Activated naive CD8-positive, alpha-beta T cell treated with anti-CD3 and anti-CD28 coated beads, Interleukin-2, amount 50 U/mL, for 24 hours (primary cell): ENCODE data around the gene HES1.
"Not testable (repeated sequence)": the region's sequence is repeated elsewhere in the genome, so short reads cannot be mapped to it uniquely, and the experiment has no call there.

Source experiments
- ATAC-seq: fragments of 150-1000 bp; cut with Tn5 transposase; one replicate; pipeline ENCODE4 v1.10.0; 2021
- DNase-seq: peaks from one replicate; pipeline ENCODE4 v3.0.0; 2021
- H3K27ac Mint-ChIP-seq: one replicate; pipeline ENCODE4 v1.8.0; 2021; ENCODE audit warnings: mild to moderate bottlenecking, mixed read lengths
- H3K27me3 Mint-ChIP-seq: one replicate; pipeline ENCODE4 v1.8.0; 2021; ENCODE audit warnings: mixed read lengths
- H3K36me3 Mint-ChIP-seq: one replicate; pipeline ENCODE4 v1.8.0; 2021; ENCODE audit warnings: low read depth, mixed read lengths
- H3K4me1 Mint-ChIP-seq: one replicate; pipeline ENCODE4 v1.8.0; 2021; ENCODE audit warnings: mixed read lengths
- H3K4me3 Mint-ChIP-seq: one replicate; pipeline ENCODE4 v1.8.0; 2021; ENCODE audit warnings: mild to moderate bottlenecking, moderate library complexity, mixed read lengths
- H3K9me3 Mint-ChIP-seq: one replicate; pipeline ENCODE4 v1.8.0; 2021; ENCODE audit warnings: mixed read lengths

HES1 gene

GRCh38 chr3:194112120-194113106 is 23.5 kb upstream of the HES1 start:
- ATAC-seq (no peak), DNase-seq (no peak)
- no peaks in the 10 kb centered on the region for H3K36me3 Mint-ChIP-seq
- no peak overlapping the region for H3K27ac Mint-ChIP-seq
- no peaks in the 10 kb centered on the region for H3K9me3 Mint-ChIP-seq
- H3K4me1 Mint-ChIP-seq: peaks cover 11% of the 10 kb centered on the region
- peaks cover 13% of the 10 kb centered on the region for H3K27me3 Mint-ChIP-seq
- no peak overlapping the region for H3K4me3 Mint-ChIP-seq

DNA sequence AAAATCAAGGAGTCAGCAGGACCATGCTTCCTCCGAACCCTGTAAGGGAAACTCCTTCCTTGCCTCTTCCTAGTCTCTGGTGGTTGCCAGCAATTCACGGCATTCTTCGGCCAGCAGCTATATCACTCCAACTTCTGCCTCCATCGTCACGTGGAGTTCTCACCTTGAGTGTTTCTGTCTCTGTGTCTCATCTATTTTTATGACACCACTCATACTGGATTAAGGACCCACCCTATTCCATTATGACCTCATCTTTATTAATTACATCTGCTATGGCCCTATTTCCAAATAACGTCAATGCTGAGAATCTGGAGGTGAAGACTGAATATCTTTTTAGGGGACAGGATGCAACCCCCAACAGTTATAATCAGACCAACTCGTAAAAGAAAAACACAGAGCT is 21.8 kb upstream of the HES1 start:
- H3K36me3 Mint-ChIP-seq: no peaks in the 10 kb centered on the region
- DNase-seq (no peak), ATAC-seq (no peak)
- H3K9me3 Mint-ChIP-seq: no peaks in the 10 kb centered on the region
- peaks cover 9% of the 10 kb centered on the region for H3K27me3 Mint-ChIP-seq
- no peak overlapping the region for H3K4me3 Mint-ChIP-seq
- peaks cover 5% of the 10 kb centered on the region for H3K4me1 Mint-ChIP-seq
- no peak overlapping the region for H3K27ac Mint-ChIP-seq

DNA sequence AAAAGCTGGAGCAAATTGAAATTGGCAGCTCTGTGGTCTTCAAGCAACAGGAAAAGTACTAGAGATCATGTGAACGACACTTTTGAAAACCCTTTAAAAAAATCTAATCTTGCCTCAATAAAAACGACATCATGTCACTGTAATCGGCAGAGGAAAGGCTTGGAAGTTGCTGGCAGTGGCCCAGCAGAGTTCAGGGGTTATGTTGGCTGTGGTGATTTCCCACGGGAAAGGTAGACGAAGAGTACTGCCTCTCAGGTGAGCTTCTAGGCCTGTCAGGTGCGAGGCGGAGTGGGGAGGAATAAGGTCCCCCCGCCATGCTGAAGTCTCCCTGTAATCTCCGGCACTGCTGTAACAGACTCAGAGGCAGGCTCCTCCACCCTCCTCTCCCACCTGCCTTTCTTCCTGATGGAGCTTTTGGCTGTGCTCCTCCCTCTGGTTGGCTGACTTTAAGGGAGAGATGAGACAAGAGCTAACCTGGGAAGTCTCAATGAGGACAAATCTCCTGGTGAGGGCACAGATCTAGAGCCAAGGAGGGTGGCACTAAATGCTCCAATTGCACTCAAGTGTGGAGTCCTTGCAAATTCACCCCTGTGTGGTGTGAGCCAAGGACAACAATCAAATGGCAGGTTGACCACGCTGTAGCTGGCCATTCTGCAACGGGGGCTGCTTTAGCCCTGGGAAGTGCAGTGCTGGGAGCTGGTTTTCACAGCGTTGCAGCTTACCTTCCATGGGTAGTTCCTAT is 18.7 kb upstream of the HES1 start:
- DNase-seq (no peak), ATAC-seq (no peak)
- Mint-ChIP-seq H3K4me1 (peaks cover 4% of the 10 kb centered on the region), H3K36me3 (no peaks in the 10 kb centered on the region), H3K27ac (no peak overlapping the region), H3K27me3 (peaks cover 19% of the 10 kb centered on the region), H3K4me3 (no peak overlapping the region), H3K9me3 (no peaks in the 10 kb centered on the region)

GRCh38 chr3:194118920-194119319 is 17.0 kb upstream of the HES1 start:
- DNase-seq (no peak), ATAC-seq (no peak)
- H3K27ac Mint-ChIP-seq: no peak overlapping the region
- no peaks in the 10 kb centered on the region for H3K36me3 Mint-ChIP-seq
- no peak overlapping the region for H3K4me3 Mint-ChIP-seq
- H3K27me3 Mint-ChIP-seq: peaks cover 22% of the 10 kb centered on the region
- H3K4me1 Mint-ChIP-seq: peaks cover 4% of the 10 kb centered on the region
- H3K9me3 Mint-ChIP-seq: no peaks in the 10 kb centered on the region

DNA sequence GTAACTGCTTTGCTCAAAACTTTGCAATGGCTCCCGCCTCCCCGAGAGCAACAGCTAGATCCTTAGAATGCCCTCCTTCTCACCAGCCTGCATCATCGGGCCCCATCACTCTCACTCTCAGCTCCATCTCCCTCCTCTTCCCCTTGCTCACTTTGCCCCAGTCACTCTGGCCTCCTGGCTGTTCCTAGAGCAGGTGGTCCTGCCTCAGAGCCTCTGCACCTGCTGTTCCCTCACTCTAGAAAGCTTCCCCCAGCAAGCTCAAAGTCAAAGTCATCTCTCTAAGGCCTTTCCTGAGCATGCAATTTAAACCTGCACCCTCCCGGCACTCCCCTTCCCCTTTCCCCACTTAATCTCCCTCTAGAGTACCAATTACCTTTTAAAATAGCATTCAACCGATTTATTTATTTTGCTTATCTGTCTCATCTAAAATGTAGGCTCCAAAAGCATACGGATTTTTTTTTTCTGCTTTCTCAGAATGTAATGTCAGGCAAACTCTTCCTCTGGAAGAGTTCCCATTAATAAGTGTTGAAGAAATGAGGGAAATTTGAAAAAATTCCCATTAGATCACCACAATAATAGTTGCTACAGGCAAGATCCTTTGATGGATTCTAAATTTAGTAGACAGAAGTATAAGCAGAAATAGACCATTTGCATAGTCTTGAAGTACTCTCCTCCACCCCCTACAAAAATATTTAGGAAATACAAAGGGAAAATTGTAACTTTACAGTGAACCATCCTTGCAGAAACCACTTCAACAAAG is 15.9 kb upstream of the HES1 start:
- H3K9me3 Mint-ChIP-seq: no peaks in the 10 kb centered on the region
- H3K27ac Mint-ChIP-seq: no peak overlapping the region
- H3K4me3 Mint-ChIP-seq: no peak overlapping the region

GRCh38 chr3:194120789-194121770 is 14.9 kb upstream of the HES1 start:
- no peak for DNase-seq
- ATAC-seq: no peak
- no peak overlapping the region for H3K27ac Mint-ChIP-seq
- H3K4me3 Mint-ChIP-seq: no peak overlapping the region
- no peaks in the 10 kb centered on the region for H3K36me3 Mint-ChIP-seq
- peaks cover 4% of the 10 kb centered on the region for H3K4me1 Mint-ChIP-seq
- peaks cover 22% of the 10 kb centered on the region for H3K27me3 Mint-ChIP-seq
- no peaks in the 10 kb centered on the region for H3K9me3 Mint-ChIP-seq

More for the DNA sequence above, 15.9 kb upstream of the HES1 start:
- Mint-ChIP-seq H3K36me3 (no peaks in the 10 kb centered on the region), H3K27me3 (peaks cover 22% of the 10 kb centered on the region), H3K4me1 (peaks cover 4% of the 10 kb centered on the region)
- no peak for DNase-seq
- ATAC-seq: no peak

DNA sequence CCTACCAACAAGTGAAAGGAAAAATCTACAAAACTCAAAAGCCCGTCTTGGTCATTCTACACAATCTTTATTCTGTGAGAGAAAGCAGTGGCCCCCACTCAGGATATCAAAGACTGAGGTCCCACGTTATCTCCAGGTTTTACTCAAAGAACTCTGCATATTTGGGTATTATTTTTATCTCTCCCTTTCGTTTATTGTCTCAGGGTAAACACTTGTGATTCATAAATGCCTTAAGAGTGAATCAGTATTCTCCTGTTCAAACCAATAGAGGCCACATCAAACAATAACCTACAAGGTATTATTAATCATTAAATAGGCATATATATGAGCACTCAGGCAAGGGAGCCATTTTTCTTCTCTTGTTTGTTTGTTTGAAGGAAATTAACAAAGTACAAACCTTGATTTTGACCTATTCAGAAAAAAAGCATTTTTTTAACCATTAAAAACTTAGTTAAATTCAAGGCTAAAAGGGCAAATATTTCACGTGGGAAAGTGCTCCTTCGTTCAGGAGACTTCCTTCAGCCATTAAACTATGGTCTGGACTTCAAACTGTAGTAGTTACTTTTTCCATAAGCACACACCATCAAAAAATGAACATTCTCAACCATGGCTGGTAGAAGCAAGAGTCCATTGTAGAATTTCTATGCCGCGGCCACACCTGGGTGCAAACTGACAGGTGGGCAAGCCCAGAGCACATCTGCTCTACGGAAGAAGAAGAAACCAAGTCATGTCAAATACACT is 13.9 kb upstream of the HES1 start:
- no peak for ATAC-seq
- Mint-ChIP-seq H3K4me3 (no peak overlapping the region), H3K27ac (no peak overlapping the region), H3K9me3 (no peaks in the 10 kb centered on the region), H3K36me3 (no peaks in the 10 kb centered on the region), H3K4me1 (peaks cover 4% of the 10 kb centered on the region), H3K27me3 (peaks cover 29% of the 10 kb centered on the region)
- DNase-seq: no peak

DNA sequence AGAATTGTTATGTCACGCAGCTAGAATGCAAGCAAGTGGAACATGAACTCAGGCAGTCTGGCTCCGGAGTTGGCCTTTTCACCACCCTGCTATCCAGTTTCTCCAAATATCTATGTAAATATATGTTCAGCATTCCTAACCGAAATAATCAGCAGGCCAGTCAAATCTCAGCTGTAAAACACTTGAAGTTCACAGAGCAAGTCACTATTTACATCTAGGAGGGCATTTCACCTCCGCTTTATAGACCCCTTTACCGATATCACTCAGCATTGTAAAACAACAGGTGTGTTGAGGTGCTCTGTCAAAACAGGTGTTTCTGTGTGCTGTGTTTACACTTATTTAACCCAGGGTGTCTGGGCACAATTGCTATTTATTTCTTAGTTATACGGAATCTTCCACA is 12.2 kb upstream of the HES1 start:
- Mint-ChIP-seq H3K36me3 (no peaks in the 10 kb centered on the region), H3K27ac (no peak overlapping the region), H3K27me3 (peaks cover 38% of the 10 kb centered on the region), H3K9me3 (no peaks in the 10 kb centered on the region), H3K4me1 (peaks cover 4% of the 10 kb centered on the region), H3K4me3 (no peak overlapping the region)
- no peak for DNase-seq
- no peak for ATAC-seq

- no peak overlapping the region for H3K4me3 Mint-ChIP-seq
- H3K27ac Mint-ChIP-seq: no peak overlapping the region
- no peaks in the 10 kb centered on the region for H3K9me3 Mint-ChIP-seq
- H3K4me1 Mint-ChIP-seq: peaks cover 4% of the 10 kb centered on the region
- DNase-seq (no peak), ATAC-seq (no peak)
- H3K36me3 Mint-ChIP-seq: no peaks in the 10 kb centered on the region
- H3K27me3 Mint-ChIP-seq: peaks cover 38% of the 10 kb centered on the region
Observed at GRCh38 chr3:194124193-194124592, 11.8 kb upstream of the HES1 start.

GRCh38 chr3:194125442-194125841 is 10.5 kb upstream of the HES1 start:
- peaks cover 37% of the 10 kb centered on the region for H3K27me3 Mint-ChIP-seq
- DNase-seq (no peak), ATAC-seq (no peak)
- peaks cover 3% of the 10 kb centered on the region for H3K4me1 Mint-ChIP-seq
- no peaks in the 10 kb centered on the region for H3K9me3 Mint-ChIP-seq
- no peak overlapping the region for H3K4me3 Mint-ChIP-seq
- H3K27ac Mint-ChIP-seq: no peak overlapping the region
- no peaks in the 10 kb centered on the region for H3K36me3 Mint-ChIP-seq

GRCh38 chr3:194126790-194127189 is 9.2 kb upstream of the HES1 start:
- DNase-seq (no peak), ATAC-seq (no peak)
- Mint-ChIP-seq H3K9me3 (no peaks in the 10 kb centered on the region), H3K4me1 (peaks cover 9% of the 10 kb centered on the region), H3K27me3 (peaks cover 39% of the 10 kb centered on the region), H3K27ac (no peak overlapping the region), H3K36me3 (no peaks in the 10 kb centered on the region), H3K4me3 (no peak overlapping the region)

- no peaks in the 10 kb centered on the region for H3K36me3 Mint-ChIP-seq
- H3K27me3 Mint-ChIP-seq: peaks cover 50% of the 10 kb centered on the region
- H3K4me1 Mint-ChIP-seq: peaks cover 20% of the 10 kb centered on the region
- H3K27ac Mint-ChIP-seq: no peak overlapping the region
- DNase-seq (no peak), ATAC-seq (no peak)
- H3K9me3 Mint-ChIP-seq: no peaks in the 10 kb centered on the region
- H3K4me3 Mint-ChIP-seq: no peak overlapping the region
Observed at GRCh38 chr3:194128202-194128918, 7.6 kb upstream of the HES1 start.

- not testable (repeated sequence) for H3K4me3 Mint-ChIP-seq
Observed at GRCh38 chr3:194128919-194129295, 7.0 kb upstream of the HES1 start.

More at GRCh38 chr3:194128919-194129295, 7.0 kb upstream of the HES1 start:
- H3K27ac Mint-ChIP-seq, ATAC-seq, H3K36me3 Mint-ChIP-seq, DNase-seq, H3K9me3 Mint-ChIP-seq: not testable (repeated sequence)
- Mint-ChIP-seq H3K4me1 (peaks cover 24% of the 10 kb centered on the region), H3K27me3 (peaks cover 55% of the 10 kb centered on the region)
